GM12873 (cell line): ENCODE measurements around the gene PGAP1.

Experiments
- TF ChIP-seq, protein P1 (sequence below): IDR thresholded peaks from 2 replicates; pipeline ENCODE4 v1.5.1; 2012; ENCODE audit warnings: low read depth, mild to moderate bottlenecking, moderate library complexity, low read length, control low read depth; ENCODE audit not compliant: insufficient read depth; ENCODE audit errors: missing control alignments

PGAP1 gene

DNA sequence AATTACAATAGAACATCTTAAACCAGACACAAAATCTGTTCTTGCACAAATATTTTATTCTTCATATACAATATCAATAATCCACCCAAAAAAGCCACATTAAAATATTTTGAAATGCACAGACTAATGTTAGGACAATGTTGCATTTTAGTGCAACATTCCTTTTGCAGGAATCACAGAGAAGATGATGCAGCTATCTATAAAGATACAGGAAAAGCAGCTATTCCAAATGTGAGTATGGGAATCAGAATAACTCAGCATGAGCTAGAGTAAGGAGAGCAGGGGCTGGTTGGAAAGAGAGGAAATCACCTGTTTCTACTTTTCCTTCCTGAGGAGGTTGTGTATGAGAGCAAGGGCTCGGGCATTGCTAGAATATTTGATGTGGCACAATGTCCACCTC lies 122.1 kb downstream of the PGAP1 start:
- TF ChIP-seq, protein P1, sequence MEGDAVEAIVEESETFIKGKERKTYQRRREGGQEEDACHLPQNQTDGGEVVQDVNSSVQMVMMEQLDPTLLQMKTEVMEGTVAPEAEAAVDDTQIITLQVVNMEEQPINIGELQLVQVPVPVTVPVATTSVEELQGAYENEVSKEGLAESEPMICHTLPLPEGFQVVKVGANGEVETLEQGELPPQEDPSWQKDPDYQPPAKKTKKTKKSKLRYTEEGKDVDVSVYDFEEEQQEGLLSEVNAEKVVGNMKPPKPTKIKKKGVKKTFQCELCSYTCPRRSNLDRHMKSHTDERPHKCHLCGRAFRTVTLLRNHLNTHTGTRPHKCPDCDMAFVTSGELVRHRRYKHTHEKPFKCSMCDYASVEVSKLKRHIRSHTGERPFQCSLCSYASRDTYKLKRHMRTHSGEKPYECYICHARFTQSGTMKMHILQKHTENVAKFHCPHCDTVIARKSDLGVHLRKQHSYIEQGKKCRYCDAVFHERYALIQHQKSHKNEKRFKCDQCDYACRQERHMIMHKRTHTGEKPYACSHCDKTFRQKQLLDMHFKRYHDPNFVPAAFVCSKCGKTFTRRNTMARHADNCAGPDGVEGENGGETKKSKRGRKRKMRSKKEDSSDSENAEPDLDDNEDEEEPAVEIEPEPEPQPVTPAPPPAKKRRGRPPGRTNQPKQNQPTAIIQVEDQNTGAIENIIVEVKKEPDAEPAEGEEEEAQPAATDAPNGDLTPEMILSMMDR = no peak

DNA sequence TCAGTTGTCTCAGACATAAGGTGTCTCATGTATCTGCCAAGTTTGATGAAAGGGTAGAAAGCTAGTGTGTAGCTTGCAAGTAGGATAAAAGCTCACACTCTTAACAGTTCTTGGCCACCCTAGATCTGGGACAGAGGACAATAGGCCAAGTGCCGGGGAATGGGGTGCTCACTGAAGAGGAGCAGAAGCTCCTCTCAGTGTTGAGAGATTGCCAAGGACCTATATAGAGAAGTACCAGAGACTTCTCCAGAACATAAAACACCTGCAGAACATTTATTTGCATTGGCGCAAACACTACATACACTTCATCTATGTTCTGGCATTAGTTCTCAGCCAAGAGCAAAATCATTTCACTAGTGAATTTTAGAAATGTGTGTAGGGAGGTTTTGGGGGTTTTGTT lies 124.1 kb downstream of the PGAP1 start:
- TF ChIP-seq, protein P1 = no peak

DNA sequence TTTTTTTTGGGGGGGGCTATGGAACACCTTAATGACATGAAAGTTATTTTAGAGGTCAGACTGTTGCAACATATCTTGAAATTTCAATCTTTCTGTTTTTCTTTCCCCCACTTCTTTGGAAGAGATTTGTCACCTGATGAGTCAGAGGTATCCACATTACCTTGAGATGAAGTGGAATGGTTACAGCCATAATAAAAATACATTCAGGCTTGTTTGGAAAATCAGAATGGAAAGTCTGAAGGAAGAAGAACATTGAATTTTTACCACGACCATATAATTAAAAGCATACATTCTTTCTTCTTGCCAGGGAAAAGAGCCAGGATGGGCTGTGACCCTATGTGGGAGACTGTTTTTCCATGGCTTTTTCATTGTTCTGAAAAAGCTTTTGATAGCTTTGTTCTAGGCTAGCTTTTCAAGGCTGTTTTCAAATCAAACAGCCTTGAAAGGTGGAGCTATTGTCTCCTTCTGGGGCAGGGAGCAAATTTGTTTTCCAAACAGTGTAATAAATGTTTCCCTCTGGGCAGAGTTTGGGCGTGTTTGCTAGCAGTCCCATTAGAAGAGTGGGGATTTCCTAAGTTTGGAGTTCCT lies 124.7 kb downstream of the PGAP1 start:
- TF ChIP-seq, protein P1 = no peak

DNA sequence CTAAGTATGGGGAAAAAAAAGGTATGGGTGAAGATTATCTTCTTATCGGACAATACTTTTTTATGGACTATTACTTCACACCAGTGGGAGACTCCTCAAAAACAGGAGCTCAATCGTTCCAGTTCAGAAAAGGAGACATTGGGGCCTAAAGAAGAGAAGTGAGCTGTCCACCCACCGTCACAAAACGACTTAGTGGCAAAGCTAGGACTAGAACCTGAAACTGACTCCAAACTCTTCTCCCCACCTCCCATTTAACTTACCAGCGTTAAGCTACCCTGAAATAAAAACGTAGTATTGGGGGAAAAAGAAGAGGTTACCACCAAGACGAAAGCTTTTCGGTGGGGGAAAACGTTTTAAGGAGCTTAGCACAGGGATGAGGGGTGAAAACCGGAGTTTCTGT lies 127.5 kb downstream of the PGAP1 start:
- TF ChIP-seq, protein P1 = no peak

DNA sequence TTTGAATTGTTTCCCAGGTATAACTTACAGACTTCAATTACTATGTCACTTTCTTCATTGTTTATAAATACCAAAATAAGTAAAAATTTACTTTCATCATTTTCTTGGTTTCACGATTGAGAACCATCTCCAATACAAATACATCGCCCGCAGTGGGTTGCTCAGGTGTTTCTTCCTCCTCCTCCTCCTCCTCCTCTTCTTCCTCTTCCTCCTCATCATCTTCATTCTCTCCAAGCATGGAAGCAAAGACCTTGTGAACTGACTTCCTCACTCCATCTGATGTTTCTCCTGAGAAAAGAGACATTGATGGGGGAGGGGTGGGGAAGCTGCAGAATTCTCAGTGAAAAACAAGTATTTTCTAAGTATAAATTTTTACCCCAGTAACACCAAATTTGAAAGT lies 133.6 kb downstream of the PGAP1 start:
- TF ChIP-seq, protein P1 = no peak

DNA sequence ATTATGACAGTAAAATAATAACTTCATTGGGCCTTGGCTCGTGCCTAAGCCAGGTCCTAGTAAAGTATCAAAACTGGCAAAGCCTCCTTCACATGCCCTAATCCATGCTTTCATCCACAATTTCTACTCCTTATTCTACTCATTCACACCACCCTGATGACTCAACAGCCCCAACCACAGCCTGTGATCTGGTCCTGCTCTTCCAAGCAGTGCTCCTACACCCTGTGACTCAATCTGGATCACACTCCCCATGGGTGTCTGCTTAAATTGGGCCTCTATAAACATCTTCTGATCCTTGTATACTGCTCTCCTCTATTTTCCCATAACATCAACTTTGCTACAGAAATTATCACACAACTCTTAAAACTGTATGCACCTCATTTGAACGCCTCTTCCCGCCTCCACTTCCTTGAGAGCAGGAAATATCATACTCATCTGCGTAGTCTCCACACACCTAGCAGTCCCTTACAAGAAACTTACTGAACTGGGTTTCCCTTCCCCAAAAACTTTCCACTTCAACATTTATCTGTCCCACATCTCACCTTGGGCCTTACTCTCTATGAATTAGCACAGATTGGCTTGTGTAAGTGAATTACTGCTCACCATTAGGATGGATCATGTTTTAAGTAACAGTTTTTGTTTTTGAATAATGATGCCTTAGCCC lies 142.9 kb downstream of the PGAP1 start:
- TF ChIP-seq, protein P1 = no peak
